Activated CD4-positive, alpha-beta T cell treated with anti-CD3 and anti-CD28 coated beads for 4 hours (primary cell): ENCODE measurements around the gene OR14A2.
"Not testable (repeated sequence)": the region's sequence is repeated elsewhere in the genome, so short reads cannot be mapped to it uniquely, and the experiment has no call there.

Experiments used
- DNase-seq, 2 donors: peaks; one replicate each; pipeline ENCODE4 v3.0.0-alpha.2; 2020

Gene OR14A2

DNA sequence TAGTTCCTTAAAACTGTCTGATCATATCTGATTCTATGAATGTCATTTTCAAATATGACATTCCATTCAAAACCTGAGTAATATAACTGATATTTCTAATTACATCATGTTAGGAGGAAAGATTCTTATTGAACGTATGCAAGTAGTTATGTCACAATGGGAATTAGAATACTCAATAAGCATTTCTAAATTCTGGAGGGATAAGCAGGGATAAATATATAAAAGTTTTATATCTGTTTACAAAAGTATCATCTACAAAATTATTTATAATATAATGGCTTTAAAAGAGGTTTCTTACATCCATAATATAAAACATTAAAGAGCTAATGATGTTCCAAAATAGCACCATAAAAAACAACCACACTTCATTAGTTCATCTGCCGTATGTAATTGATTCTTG is at the start of gene OR14A2:
Gene OR14A2 (minus strand): TSS at position 101 of the 400 bp plus-strand sequence.
- DNase-seq, result no peak

- DNase-seq, result no peak
Measured at GRCh38 chr1:247797518-247797917, 49.6 kb upstream of the OR14A2 start.

- no peak for DNase-seq
Measured at GRCh38 chr1:247769603-247770002, 21.7 kb upstream of the OR14A2 start.

- DNase-seq, result no peak
Measured at GRCh38 chr1:247760456-247760855, 12.5 kb upstream of the OR14A2 start, which contains the start of gene OR1C1. Gene OR1C1, minus strand, starts transcription at chr1:247760556. Its CDS starts 2,150 bp downstream, at chr1:247758406.

- DNase-seq, result not testable (repeated sequence)
Measured at GRCh38 chr1:247754311-247754710, 6.4 kb upstream of the OR14A2 start.

DNA sequence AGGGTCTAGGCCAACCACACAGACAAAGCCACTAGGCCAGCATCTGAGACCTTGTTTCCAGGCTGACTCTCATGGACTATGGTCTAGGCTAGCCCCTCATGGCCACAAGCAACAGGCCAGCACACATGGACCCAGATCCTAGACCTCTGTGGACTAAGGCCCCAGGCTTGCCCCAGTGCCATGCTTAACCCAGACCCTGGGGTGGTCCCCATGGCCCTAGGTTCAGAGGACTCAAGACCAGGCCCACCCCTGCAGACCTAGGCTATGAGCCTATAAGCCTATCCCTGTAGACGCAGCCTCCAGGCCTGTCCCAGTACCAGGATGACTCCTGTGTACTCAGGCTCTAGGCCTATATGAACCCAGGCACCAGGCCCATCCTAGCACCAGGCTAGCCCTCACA is 1.9 kb upstream of the OR14A2 start:
- DNase-seq, result no peak

DNA sequence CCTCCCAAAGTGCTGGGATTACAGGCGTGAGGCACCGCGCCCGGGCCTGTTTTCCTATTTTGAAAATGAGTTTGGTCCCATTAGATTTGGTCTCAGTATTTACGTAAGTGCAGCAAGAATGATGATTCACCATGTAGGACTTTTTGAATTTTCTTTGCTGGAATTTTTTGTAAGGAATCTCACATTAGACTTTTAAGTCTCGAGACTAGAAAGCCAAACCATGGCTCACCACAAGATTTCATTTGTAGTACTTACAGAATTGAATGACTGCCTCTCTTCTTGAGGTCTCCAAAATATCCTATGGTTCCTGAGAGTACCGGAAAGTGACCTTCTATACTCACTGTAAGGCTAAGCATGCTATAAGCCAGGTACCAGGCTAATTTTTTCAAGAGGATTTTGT is 325 bp downstream of the OR14A2 start:
- no peak for DNase-seq

- DNase-seq, result no peak
Measured at GRCh38 chr1:247746391-247746935, 1.5 kb downstream of the OR14A2 start.

GRCh38 chr1:247742215-247742760 is 5.7 kb downstream of the OR14A2 start:
- DNase-seq, result not testable (repeated sequence)

DNA sequence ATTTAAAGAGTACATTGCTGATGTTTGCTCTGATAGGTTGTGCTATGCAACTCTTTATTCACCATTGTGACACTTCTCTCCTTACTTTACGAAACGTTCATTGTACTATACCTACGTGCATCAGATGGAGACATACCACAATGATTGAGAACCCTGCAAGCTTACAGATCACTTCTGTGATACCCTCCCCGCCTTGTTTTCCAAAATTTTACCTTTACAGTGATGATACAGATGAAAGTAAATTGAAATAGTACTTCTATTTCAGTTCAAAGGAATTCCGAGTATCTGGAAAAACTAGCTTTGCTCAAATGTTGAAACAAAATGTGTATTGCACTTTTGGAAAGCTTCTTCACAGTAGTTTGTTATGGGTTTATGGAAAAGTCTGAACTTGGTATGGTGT is 6.2 kb downstream of the OR14A2 start:
- no peak for DNase-seq

DNA sequence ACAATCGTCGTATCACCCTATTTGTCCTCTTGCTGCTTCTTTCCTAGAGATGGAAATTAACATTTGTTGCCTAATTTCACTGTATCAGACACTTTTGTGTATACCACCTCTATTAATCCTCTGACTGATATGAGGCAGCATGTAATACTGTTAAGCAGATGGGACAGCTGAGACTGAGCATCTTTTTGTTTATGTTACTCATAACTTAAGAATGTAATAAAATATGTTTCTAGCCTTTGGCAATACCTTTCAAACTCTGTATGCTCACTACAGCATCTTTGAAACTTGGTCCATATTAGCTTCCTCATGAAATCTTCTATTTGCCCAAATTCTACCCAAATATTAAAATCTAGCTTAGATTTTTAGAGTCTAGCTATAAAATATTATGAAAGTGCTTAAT is 7.2 kb downstream of the OR14A2 start:
- DNase-seq, result no peak

- no peak for DNase-seq
Measured at GRCh38 chr1:247738315-247738714, 9.6 kb downstream of the OR14A2 start, which contains the start of gene OR14K1. Gene OR14K1, plus strand, starts transcription at chr1:247738615. Its CDS starts 0 bp downstream, at chr1:247738615.

- DNase-seq, result no peak
Measured at GRCh38 chr1:247721222-247721621, 26.7 kb downstream of the OR14A2 start.

DNA sequence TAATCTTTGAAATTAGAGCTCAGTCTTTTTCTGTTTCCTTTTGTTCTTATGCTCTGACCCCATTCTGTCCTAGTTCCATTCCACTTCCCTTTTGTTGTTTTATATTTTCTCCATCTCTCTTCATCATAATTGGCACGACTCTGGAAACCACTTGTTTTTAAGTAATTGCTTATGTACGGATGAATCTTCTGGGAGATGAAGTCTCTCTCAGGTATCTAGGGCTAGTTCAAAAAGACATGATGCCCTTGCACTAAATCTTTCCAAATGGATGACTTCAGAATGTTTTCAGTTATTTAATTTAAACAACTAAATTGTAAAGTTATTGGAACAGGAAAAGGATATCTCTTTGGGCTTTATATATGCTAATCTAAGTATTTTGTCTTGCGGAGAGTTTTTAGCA is 31.4 kb downstream of the OR14A2 start, which contains the start of gene OR6F1:
Gene OR6F1 (minus strand): TSS at position 101 of the 400 bp plus-strand sequence. CDS start 3,891 bp downstream, outside the sequence.
- DNase-seq, result no peak

DNA sequence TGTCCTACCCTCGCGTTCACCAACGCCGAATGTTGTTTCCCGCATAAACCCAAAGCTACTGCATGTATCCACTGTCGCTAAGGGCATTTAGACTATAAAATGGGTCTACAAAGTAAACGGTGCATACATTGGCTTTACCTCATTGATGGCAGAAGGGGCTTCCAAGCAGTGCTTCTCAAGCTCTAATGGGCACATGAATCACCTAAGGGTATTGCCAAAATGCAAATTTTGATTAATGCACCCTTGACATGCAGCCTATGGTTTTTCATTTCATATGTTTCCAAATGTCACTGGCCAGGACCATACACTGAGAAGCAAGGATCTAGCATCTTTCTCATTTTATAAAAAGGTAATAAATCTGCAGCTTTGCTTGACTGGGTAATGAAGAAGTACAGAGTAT is 34.2 kb downstream of the OR14A2 start:
- no peak for DNase-seq

- not testable (repeated sequence) for DNase-seq
Measured at GRCh38 chr1:247710681-247711080, 37.3 kb downstream of the OR14A2 start.

GRCh38 chr1:247701338-247701737 is 46.6 kb downstream of the OR14A2 start:
- no peak for DNase-seq

DNA sequence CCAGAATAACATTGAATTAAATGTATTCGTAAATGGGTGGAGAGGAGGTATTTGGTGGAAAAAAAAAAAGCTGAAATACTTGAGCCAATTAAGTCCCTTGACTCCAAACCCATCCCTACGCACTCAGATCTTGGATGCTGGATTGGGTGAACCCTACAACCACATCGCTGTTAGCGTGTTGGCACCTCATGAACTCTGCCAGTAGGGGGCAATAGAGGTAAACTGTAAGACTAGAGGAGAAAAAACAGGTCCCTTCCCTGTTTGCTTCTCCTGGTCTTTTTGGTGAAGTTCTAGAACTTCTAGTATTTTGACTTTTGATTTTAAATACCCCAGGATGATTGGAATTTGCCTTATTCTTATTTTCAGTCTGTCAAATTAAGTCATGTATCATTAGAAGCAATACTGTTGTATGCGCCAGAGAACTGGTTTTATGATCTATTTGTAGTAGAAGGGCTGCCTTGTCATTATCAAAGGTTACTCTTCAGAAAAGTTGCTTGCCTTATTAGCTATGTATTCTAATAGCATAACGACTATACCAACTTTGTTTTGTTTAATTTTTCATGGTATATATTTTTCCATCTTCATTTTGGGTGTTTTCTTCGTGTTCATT is 66.5 kb downstream of the OR14A2 start:
- no peak for DNase-seq

GRCh38 chr1:247680171-247680570 is 67.8 kb downstream of the OR14A2 start:
- DNase-seq, result no peak

DNA sequence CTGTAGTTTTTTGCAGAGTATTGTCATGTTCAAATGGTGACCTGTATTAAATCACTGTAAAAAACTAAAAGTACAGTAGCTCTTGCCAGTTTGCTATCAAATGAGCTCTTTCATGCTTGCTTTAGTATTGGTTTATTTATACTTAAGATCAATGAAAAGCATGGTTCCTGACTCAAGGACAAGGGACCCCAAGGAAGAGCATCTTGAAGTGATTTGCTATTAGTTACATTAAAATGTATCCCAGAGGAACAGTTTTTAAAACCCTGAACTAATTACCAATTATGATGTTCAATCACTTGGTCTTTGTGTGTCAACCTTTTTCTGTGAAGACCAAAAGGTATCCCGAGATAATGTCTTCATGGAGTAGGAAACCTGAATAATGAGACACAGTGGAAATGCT is 68.3 kb downstream of the OR14A2 start, which contains the start of gene OR13G1:
Gene OR13G1 (minus strand): TSS at position 101 of the 400 bp plus-strand sequence. CDS start 6,698 bp downstream, outside the sequence.
- no peak for DNase-seq
